GM21619 (cell line): ENCODE measurements around the gene GLT1D1.
A peak's percentile ranks its signal among the peaks of the same experiment; 100 is the strongest.

Experiments
- ATAC-seq: cut with Tn5 transposase; IDR thresholded peaks from one replicate; pipeline ENCODE4 v1.9.1; 2021; ENCODE audit not compliant: unreplicated experiment

GLT1D1 gene

GRCh38 chr12:128909653-128910052, 56.4 kb downstream of the GLT1D1 start:
- no peak for ATAC-seq

- no peak for ATAC-seq
These were observed 57.4 kb downstream of the GLT1D1 start for GRCh38 chr12:128910629-128911028.

- ATAC-seq: no peak
These were observed 58.6 kb downstream of the GLT1D1 start for GRCh38 chr12:128911861-128912260.

GRCh38 chr12:128914908-128915563, 61.8 kb downstream of the GLT1D1 start:
- peak; percentile 98 for ATAC-seq

- ATAC-seq: no peak
These were observed 63.1 kb downstream of the GLT1D1 start for GRCh38 chr12:128916425-128916824.

- ATAC-seq: no peak
These were observed 65.4 kb downstream of the GLT1D1 start for GRCh38 chr12:128918481-128919260.

- ATAC-seq: no peak
These were observed 67.2 kb downstream of the GLT1D1 start for GRCh38 chr12:128920468-128920867.

- no peak for ATAC-seq
These were observed 75.1 kb downstream of the GLT1D1 start for GRCh38 chr12:128928361-128928760.

GRCh38 chr12:128929057-128929456, 75.8 kb downstream of the GLT1D1 start:
- no peak for ATAC-seq

- no peak for ATAC-seq
These were observed 77.3 kb downstream of the GLT1D1 start for GRCh38 chr12:128930606-128931005.

- ATAC-seq: no peak
These were observed 79.2 kb downstream of the GLT1D1 start for GRCh38 chr12:128932521-128932920.

- no peak for ATAC-seq
These were observed 79.8 kb downstream of the GLT1D1 start for GRCh38 chr12:128933039-128933438.

- no peak for ATAC-seq
These were observed 80.6 kb downstream of the GLT1D1 start for GRCh38 chr12:128933926-128934325.

GRCh38 chr12:128938886-128939285, 85.6 kb downstream of the GLT1D1 start:
- no peak for ATAC-seq

- no peak for ATAC-seq
These were observed 87.0 kb downstream of the GLT1D1 start for GRCh38 chr12:128940090-128940888.

- no peak for ATAC-seq
These were observed 87.7 kb downstream of the GLT1D1 start for GRCh38 chr12:128940974-128941373.

- no peak for ATAC-seq
These were observed 89.7 kb downstream of the GLT1D1 start for GRCh38 chr12:128942960-128943477.

GRCh38 chr12:128944956-128945355, 91.7 kb downstream of the GLT1D1 start:
- ATAC-seq: no peak

GRCh38 chr12:128947209-128947608, 93.9 kb downstream of the GLT1D1 start:
- no peak for ATAC-seq

- ATAC-seq: no peak
These were observed 95.8 kb downstream of the GLT1D1 start for GRCh38 chr12:128949086-128949485.

- no peak for ATAC-seq
These were observed 98.2 kb downstream of the GLT1D1 start for GRCh38 chr12:128951448-128951847.
